ENCODE data around the gene CADM2. TPM values are rescaled to one million over a fixed set of nuclear protein-coding genes. Genes with fewer than 3 reads are reported as not detected.

CADM2 gene
- total RNA-seq, 1 donor: under 0.01 TPM

DNA sequence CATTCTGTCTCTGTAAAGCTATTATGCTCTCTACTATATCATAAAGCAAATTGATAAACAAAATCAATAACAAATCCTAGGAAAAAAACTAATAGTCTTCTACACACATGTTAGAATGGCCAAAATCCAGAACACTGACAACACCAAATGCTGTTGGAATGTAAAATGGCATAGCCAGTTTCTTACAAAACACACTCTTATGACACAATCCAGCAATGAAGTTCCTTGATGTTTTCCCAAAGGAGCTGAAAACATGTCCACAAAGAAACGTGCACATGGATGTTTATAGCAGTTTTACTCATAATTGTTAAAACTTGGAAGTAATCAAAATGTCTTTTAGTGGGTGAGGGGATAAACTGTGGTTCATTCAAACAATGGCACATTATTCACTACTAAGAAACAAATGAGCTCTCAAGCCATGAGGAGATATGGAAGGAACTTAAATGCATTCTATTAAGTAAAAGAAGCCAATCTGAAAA is 32.7 kb downstream of the CADM2 start:
- DNase-seq (ENCODE audit: low read depth): no peak
- no peak overlapping the region for H3K4me3 ChIP-seq (ENCODE audit: low read depth, low read length)
- TF ChIP-seq, protein P1, sequence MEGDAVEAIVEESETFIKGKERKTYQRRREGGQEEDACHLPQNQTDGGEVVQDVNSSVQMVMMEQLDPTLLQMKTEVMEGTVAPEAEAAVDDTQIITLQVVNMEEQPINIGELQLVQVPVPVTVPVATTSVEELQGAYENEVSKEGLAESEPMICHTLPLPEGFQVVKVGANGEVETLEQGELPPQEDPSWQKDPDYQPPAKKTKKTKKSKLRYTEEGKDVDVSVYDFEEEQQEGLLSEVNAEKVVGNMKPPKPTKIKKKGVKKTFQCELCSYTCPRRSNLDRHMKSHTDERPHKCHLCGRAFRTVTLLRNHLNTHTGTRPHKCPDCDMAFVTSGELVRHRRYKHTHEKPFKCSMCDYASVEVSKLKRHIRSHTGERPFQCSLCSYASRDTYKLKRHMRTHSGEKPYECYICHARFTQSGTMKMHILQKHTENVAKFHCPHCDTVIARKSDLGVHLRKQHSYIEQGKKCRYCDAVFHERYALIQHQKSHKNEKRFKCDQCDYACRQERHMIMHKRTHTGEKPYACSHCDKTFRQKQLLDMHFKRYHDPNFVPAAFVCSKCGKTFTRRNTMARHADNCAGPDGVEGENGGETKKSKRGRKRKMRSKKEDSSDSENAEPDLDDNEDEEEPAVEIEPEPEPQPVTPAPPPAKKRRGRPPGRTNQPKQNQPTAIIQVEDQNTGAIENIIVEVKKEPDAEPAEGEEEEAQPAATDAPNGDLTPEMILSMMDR (IDR thresholded peaks at IDR 0.05; ENCODE audit: insufficient read depth, low read depth, low read length): no peak

DNA sequence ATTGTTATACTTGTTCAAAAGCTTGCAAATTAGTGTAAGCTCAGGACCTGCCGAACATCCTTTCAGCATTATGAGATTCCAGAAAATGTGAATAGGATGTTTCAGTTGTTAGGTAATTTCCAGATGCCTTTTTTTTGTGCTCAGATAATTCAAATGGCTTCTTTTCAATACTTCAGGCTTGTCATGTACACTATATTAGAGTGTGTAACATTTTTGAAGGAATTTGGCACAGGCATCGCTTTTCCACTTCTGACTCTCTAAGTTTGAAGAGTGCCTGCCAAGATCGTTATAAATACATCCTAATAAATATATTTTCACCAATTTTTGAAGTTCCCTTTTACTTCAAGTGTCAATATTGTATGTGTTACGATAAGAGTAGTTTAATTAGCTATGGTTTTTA is 35.2 kb downstream of the CADM2 start:
- no peak overlapping the region for H3K4me3 ChIP-seq (ENCODE audit: low read depth, low read length)
- TF ChIP-seq, protein P1 (IDR thresholded peaks at IDR 0.05; ENCODE audit: insufficient read depth, low read depth, low read length): no peak
- no peak for DNase-seq (ENCODE audit: low read depth)

DNA sequence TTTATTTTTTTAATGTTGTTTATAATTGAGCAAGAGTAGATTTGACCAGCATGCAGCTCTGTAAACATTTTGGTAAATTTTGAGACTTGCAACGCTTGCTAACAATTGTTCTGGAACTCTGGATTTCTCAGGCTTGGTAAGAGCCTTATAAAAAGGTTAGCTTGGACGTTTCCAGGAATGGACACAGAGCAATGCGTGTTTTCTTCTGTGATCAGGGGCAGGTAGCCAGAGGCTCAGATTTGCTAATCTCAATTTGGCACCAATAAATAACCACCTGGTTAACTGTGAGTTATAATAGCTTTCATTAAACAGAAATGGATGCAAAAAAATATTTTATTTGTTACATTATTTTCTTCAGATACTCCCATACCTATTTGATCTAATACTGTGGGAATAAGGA is 39.8 kb downstream of the CADM2 start:
- TF ChIP-seq, protein P1 (IDR thresholded peaks at IDR 0.05; ENCODE audit: insufficient read depth, low read depth, low read length): no peak
- DNase-seq (ENCODE audit: low read depth): no peak
- H3K4me3 ChIP-seq (ENCODE audit: low read depth, low read length): no peak overlapping the region

DNA sequence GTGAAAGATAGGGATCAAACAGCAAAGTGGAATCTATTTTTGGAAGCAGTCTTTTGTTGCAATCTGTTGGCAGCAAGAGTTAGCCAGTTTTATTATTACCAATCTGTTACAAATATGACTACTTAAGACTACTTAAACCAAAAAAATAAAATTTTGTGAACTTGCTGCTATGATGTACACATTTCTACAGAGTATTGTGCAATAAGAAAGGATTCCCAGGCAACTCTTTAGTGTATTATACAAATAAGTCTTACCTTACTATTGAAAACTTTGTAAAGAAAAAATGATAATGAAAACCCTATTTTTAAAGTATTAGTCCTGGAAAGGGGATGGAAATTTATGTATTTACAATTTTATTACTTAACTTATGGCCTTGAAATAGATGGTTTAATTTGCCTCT is 44.7 kb downstream of the CADM2 start:
- no peak overlapping the region for H3K4me3 ChIP-seq (ENCODE audit: low read depth, low read length)
- DNase-seq (ENCODE audit: low read depth): no peak
- TF ChIP-seq, protein P1 (IDR thresholded peaks at IDR 0.05; ENCODE audit: insufficient read depth, low read depth, low read length): no peak

DNA sequence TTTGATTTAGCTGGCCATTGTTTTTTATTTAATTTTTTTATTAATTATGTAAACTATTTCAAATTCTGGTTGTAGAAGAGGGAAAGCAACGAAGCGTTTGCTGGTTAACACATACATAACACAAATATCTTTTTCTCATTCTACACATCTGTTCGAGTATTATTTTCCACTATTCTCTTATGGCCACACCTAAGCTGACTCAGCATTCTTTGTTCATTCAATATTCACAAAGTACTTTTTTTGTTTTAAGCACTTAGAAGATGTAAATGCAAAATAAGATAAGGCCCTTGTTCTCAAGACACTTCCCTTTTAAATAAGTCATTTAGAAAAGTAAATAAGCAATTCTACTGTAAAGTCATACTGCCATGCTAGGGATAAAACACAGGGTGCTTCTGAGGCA is 45.4 kb downstream of the CADM2 start:
- no peak for DNase-seq (ENCODE audit: low read depth)
- no peak overlapping the region for H3K4me3 ChIP-seq (ENCODE audit: low read depth, low read length)
- TF ChIP-seq, protein P1 (IDR thresholded peaks at IDR 0.05; ENCODE audit: insufficient read depth, low read depth, low read length): no peak

DNA sequence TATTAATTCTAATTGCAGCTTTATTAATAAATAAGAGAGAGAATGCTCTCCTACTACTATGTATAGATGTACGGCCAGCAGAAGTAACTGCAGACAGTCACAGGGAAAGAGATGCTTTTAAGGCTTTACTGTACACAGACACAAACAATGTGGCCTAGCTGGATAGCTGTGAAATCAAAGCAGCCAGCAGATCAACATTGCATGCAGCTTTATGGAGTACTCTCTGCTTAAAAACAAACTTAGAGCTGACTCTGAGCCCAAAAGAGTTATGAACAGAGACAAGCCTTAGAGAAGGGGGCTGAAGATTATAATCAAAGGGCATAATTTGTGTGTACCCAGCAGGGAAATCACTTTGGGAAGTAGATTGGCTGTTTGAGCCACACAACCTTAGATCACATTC is 47.2 kb downstream of the CADM2 start:
- H3K4me3 ChIP-seq (ENCODE audit: low read depth, low read length): no peak overlapping the region
- no peak for DNase-seq (ENCODE audit: low read depth)

More for the DNA sequence above, 47.2 kb downstream of the CADM2 start:
- TF ChIP-seq, protein P1 (IDR thresholded peaks at IDR 0.05; ENCODE audit: insufficient read depth, low read depth, low read length): no peak

Data from fibroblast of villous mesenchyme (primary cell).